ENCODE results near the gene DSCAML1. TPM values are rescaled to one million over a fixed set of nuclear protein-coding genes. Genes with fewer than 3 reads are reported as not detected.

Gene DSCAML1
- total RNA-seq, 1 experiment from 2014 or later, result 0.90 TPM

DNA sequence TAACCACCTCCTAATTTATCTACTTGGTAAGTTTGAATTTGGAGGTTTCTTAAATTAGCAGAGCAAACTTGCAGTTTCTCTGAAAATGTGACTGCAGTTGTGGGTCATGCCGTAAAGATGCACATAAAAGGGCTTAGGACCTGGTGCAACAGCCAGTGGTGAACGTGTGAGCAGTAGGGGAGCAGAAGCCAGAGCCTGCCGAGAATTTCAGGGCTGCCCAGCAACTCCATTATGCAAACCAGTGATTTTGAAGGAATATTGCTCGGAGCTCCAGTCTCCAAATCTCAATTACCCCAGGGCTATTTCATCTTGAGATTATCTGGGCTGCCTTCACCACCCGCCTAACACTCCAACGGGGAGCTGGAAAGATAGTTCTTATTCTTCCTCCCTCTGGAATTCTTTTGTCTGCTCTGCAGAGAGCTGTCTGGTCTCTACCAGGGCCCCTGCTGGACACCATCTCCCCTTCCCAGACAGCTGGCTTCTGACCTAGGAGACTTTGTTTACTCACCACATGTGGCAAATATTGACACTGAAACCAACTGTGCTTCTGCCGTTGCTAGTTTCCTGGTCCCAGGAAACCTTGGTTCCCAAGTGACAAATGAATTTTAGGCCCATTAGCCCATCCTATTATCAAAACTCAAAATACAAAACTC, 93.9 kb downstream of the DSCAML1 start (continued):
- TF ChIP-seq, protein P1, sequence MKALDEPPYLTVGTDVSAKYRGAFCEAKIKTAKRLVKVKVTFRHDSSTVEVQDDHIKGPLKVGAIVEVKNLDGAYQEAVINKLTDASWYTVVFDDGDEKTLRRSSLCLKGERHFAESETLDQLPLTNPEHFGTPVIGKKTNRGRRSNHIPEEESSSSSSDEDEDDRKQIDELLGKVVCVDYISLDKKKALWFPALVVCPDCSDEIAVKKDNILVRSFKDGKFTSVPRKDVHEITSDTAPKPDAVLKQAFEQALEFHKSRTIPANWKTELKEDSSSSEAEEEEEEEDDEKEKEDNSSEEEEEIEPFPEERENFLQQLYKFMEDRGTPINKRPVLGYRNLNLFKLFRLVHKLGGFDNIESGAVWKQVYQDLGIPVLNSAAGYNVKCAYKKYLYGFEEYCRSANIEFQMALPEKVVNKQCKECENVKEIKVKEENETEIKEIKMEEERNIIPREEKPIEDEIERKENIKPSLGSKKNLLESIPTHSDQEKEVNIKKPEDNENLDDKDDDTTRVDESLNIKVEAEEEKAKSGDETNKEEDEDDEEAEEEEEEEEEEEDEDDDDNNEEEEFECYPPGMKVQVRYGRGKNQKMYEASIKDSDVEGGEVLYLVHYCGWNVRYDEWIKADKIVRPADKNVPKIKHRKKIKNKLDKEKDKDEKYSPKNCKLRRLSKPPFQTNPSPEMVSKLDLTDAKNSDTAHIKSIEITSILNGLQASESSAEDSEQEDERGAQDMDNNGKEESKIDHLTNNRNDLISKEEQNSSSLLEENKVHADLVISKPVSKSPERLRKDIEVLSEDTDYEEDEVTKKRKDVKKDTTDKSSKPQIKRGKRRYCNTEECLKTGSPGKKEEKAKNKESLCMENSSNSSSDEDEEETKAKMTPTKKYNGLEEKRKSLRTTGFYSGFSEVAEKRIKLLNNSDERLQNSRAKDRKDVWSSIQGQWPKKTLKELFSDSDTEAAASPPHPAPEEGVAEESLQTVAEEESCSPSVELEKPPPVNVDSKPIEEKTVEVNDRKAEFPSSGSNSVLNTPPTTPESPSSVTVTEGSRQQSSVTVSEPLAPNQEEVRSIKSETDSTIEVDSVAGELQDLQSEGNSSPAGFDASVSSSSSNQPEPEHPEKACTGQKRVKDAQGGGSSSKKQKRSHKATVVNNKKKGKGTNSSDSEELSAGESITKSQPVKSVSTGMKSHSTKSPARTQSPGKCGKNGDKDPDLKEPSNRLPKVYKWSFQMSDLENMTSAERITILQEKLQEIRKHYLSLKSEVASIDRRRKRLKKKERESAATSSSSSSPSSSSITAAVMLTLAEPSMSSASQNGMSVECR (CRISPR knock-in tag; IDR thresholded peaks at IDR 0.05; ENCODE audit: borderline replicate concordance), result no peak
- TF ChIP-seq, protein P2, sequence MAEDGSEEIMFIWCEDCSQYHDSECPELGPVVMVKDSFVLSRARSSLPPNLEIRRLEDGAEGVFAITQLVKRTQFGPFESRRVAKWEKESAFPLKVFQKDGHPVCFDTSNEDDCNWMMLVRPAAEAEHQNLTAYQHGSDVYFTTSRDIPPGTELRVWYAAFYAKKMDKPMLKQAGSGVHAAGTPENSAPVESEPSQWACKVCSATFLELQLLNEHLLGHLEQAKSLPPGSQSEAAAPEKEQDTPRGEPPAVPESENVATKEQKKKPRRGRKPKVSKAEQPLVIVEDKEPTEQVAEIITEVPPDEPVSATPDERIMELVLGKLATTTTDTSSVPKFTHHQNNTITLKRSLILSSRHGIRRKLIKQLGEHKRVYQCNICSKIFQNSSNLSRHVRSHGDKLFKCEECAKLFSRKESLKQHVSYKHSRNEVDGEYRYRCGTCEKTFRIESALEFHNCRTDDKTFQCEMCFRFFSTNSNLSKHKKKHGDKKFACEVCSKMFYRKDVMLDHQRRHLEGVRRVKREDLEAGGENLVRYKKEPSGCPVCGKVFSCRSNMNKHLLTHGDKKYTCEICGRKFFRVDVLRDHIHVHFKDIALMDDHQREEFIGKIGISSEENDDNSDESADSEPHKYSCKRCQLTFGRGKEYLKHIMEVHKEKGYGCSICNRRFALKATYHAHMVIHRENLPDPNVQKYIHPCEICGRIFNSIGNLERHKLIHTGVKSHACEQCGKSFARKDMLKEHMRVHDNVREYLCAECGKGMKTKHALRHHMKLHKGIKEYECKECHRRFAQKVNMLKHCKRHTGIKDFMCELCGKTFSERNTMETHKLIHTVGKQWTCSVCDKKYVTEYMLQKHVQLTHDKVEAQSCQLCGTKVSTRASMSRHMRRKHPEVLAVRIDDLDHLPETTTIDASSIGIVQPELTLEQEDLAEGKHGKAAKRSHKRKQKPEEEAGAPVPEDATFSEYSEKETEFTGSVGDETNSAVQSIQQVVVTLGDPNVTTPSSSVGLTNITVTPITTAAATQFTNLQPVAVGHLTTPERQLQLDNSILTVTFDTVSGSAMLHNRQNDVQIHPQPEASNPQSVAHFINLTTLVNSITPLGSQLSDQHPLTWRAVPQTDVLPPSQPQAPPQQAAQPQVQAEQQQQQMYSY (CRISPR knock-in tag; IDR thresholded peaks at IDR 0.05), result no peak
- TF ChIP-seq, protein P3, sequence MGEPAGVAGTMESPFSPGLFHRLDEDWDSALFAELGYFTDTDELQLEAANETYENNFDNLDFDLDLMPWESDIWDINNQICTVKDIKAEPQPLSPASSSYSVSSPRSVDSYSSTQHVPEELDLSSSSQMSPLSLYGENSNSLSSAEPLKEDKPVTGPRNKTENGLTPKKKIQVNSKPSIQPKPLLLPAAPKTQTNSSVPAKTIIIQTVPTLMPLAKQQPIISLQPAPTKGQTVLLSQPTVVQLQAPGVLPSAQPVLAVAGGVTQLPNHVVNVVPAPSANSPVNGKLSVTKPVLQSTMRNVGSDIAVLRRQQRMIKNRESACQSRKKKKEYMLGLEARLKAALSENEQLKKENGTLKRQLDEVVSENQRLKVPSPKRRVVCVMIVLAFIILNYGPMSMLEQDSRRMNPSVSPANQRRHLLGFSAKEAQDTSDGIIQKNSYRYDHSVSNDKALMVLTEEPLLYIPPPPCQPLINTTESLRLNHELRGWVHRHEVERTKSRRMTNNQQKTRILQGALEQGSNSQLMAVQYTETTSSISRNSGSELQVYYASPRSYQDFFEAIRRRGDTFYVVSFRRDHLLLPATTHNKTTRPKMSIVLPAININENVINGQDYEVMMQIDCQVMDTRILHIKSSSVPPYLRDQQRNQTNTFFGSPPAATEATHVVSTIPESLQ (CRISPR knock-in tag; IDR thresholded peaks at IDR 0.05), result no peak
- TF ChIP-seq JAZF1 (CRISPR knock-in tag; IDR thresholded peaks at IDR 0.05), result no peak
- TF ChIP-seq, protein P4, sequence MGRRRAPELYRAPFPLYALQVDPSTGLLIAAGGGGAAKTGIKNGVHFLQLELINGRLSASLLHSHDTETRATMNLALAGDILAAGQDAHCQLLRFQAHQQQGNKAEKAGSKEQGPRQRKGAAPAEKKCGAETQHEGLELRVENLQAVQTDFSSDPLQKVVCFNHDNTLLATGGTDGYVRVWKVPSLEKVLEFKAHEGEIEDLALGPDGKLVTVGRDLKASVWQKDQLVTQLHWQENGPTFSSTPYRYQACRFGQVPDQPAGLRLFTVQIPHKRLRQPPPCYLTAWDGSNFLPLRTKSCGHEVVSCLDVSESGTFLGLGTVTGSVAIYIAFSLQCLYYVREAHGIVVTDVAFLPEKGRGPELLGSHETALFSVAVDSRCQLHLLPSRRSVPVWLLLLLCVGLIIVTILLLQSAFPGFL (CRISPR knock-in tag; IDR thresholded peaks at IDR 0.05; ENCODE audit: borderline replicate concordance), result no peak

DNA sequence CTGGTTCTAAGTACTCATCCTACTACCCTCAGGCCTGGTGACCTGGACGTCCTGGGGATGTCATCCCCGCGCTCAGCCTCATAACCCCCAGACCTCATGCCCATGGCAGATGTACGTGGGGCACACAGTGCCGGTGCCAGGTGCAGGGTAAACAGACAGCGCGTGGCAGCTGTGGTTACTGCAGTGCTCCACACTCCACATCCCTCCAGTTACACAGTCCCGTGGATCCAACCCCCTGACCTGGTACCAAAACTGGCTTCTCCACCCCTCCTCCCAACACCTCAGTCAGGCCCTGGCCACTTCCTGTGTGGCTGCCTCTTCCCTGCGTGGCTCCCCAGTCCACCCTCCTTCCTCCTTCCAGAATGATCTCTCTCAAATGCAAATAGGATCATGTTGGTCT, 95.2 kb downstream of the DSCAML1 start:
- DNase-seq (ENCODE audit: low spot score), result no peak
- TF ChIP-seq, protein P5, sequence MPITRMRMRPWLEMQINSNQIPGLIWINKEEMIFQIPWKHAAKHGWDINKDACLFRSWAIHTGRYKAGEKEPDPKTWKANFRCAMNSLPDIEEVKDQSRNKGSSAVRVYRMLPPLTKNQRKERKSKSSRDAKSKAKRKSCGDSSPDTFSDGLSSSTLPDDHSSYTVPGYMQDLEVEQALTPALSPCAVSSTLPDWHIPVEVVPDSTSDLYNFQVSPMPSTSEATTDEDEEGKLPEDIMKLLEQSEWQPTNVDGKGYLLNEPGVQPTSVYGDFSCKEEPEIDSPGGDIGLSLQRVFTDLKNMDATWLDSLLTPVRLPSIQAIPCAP (CRISPR knock-in tag; IDR thresholded peaks at IDR 0.05), result no peak
- TF ChIP-seq ESRRA (CRISPR knock-in tag; IDR thresholded peaks at IDR 0.05; ENCODE audit: borderline replicate concordance), result no peak
- TF ChIP-seq SOX15 (CRISPR knock-in tag; IDR thresholded peaks at IDR 0.05), result no peak
- TF ChIP-seq NR3C1 (CRISPR knock-in tag; conservative IDR thresholded peaks at IDR 0.05; ENCODE audit: low read depth), result no peak
- TF ChIP-seq, protein P6, sequence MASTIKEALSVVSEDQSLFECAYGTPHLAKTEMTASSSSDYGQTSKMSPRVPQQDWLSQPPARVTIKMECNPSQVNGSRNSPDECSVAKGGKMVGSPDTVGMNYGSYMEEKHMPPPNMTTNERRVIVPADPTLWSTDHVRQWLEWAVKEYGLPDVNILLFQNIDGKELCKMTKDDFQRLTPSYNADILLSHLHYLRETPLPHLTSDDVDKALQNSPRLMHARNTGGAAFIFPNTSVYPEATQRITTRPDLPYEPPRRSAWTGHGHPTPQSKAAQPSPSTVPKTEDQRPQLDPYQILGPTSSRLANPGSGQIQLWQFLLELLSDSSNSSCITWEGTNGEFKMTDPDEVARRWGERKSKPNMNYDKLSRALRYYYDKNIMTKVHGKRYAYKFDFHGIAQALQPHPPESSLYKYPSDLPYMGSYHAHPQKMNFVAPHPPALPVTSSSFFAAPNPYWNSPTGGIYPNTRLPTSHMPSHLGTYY (CRISPR knock-in tag; IDR thresholded peaks at IDR 0.05), result no peak
- TF ChIP-seq TEAD4 (CRISPR knock-in tag; IDR thresholded peaks at IDR 0.05), result no peak
- no peak for TF ChIP-seq ATF1 (CRISPR knock-in tag; IDR thresholded peaks at IDR 0.05)
- TF ChIP-seq TEAD1 (CRISPR knock-in tag; IDR thresholded peaks at IDR 0.05), result no peak
- TF ChIP-seq FOXJ3 (CRISPR knock-in tag; IDR thresholded peaks at IDR 0.05; ENCODE audit: borderline replicate concordance), result no peak
- TF ChIP-seq ZNF138 (CRISPR knock-in tag; conservative IDR thresholded peaks at IDR 0.05), result no peak
- TF ChIP-seq, protein P7, sequence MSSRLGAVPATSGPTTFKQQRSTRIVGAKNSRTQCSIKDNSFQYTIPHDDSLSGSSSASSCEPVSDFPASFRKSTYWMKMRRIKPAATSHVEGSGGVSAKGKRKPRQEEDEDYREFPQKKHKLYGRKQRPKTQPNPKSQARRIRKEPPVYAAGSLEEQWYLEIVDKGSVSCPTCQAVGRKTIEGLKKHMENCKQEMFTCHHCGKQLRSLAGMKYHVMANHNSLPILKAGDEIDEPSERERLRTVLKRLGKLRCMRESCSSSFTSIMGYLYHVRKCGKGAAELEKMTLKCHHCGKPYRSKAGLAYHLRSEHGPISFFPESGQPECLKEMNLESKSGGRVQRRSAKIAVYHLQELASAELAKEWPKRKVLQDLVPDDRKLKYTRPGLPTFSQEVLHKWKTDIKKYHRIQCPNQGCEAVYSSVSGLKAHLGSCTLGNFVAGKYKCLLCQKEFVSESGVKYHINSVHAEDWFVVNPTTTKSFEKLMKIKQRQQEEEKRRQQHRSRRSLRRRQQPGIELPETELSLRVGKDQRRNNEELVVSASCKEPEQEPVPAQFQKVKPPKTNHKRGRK (CRISPR knock-in tag; IDR thresholded peaks at IDR 0.05; ENCODE audit: borderline replicate concordance), result no peak
- no peak for TF ChIP-seq GRHL2 (CRISPR knock-in tag; IDR thresholded peaks at IDR 0.05; ENCODE audit: insufficient replicate concordance, severe bottlenecking)
- TF ChIP-seq FOXK1 (CRISPR knock-in tag; IDR thresholded peaks at IDR 0.05), result no peak
- ChIA-PET POLR2A (interaction anchor here (0.6 kb wide), 1 partner anchor 15 kb away, joined by 3 read pairs; no protein-coding TSS in a partner anchor), CTCF (no interaction called here)
- H3K27me3 Mint-ChIP-seq (ENCODE audit: low read depth), result no peaks in the 10 kb centered on the region
- ATAC-seq, result peak; percentile 30
- no peaks in the 10 kb centered on the region for H3K9me3 Mint-ChIP-seq
- peaks cover 30% of the 10 kb centered on the region for H3K4me1 Mint-ChIP-seq
- no peaks in the 10 kb centered on the region for H3K36me3 Mint-ChIP-seq
- H3K4me3 Mint-ChIP-seq, result no peak overlapping the region
- H3K27ac Mint-ChIP-seq, result no peak overlapping the region
